Activated T-cell treated with anti-CD3 and anti-CD28 coated beads for 24 hours (primary cell): ENCODE data around the gene CCKAR.
"Not testable (repeated sequence)": the region's sequence is repeated elsewhere in the genome, so short reads cannot be mapped to it uniquely, and the experiment has no call there.

Experiments used
- DNase-seq: peaks from one replicate; pipeline ENCODE4 v3.0.0-alpha.2; 2020; ENCODE audit warnings: low read depth

Gene CCKAR

GRCh38 chr4:26490111-26490959 is at the start of gene CCKAR:
Gene CCKAR, minus strand, starts transcription at chr4:26490484. Its CDS starts 217 bp downstream, at chr4:26490267.
- DNase-seq, result no peak

- no peak for DNase-seq
These were observed 43.4 kb upstream of the CCKAR start for GRCh38 chr4:26533685-26534084.

- no peak for DNase-seq
These were observed 41.3 kb upstream of the CCKAR start for GRCh38 chr4:26531491-26532116.

- DNase-seq, result no peak
These were observed 39.8 kb upstream of the CCKAR start for GRCh38 chr4:26530099-26530498.

GRCh38 chr4:26529479-26529878 is 39.2 kb upstream of the CCKAR start:
- DNase-seq, result no peak

- DNase-seq, result no peak
These were observed 35.5 kb upstream of the CCKAR start for GRCh38 chr4:26525771-26526150.

- DNase-seq, result no peak
These were observed 35.0 kb upstream of the CCKAR start for GRCh38 chr4:26525136-26525770.

- DNase-seq, result no peak
These were observed 33.7 kb upstream of the CCKAR start for GRCh38 chr4:26524011-26524410.

- DNase-seq, result no peak
These were observed 32.2 kb upstream of the CCKAR start for GRCh38 chr4:26522478-26522877.

- no peak for DNase-seq
These were observed 30.6 kb upstream of the CCKAR start for GRCh38 chr4:26520728-26521450.

GRCh38 chr4:26515936-26516335 is 25.7 kb upstream of the CCKAR start:
- DNase-seq, result no peak

- DNase-seq, result no peak
These were observed 20.2 kb upstream of the CCKAR start for GRCh38 chr4:26510334-26510964.

GRCh38 chr4:26509681-26510333 is 19.5 kb upstream of the CCKAR start:
- no peak for DNase-seq

- DNase-seq, result no peak
These were observed 17.0 kb upstream of the CCKAR start for GRCh38 chr4:26507286-26507685.

- DNase-seq, result no peak
These were observed 13.6 kb upstream of the CCKAR start for GRCh38 chr4:26503844-26504243.

- no peak for DNase-seq
These were observed 13.1 kb upstream of the CCKAR start for GRCh38 chr4:26503427-26503826.

- not testable (repeated sequence) for DNase-seq
These were observed 10.3 kb upstream of the CCKAR start for GRCh38 chr4:26500565-26500999.

GRCh38 chr4:26496207-26496783 is 6.0 kb upstream of the CCKAR start:
- no peak for DNase-seq

GRCh38 chr4:26493461-26493860 is 3.2 kb upstream of the CCKAR start:
- DNase-seq, result no peak

GRCh38 chr4:26491449-26492170 is 1.3 kb upstream of the CCKAR start:
- no peak for DNase-seq
